Cerebellar cortex (tissue), 1 donor: ENCODE results near the gene LLPH.

Source experiments
- DNase-seq: peaks from one replicate; pipeline ENCODE4 v3.0.0-alpha.2; 2015; ENCODE audit warnings: low spot score

Gene LLPH

GRCh38 chr12:66090157-66090556 lies 40.4 kb downstream of the LLPH start:
- DNase-seq = no peak

GRCh38 chr12:66087365-66087943 lies 43.1 kb downstream of the LLPH start:
- peak; percentile 78 for DNase-seq

GRCh38 chr12:66085998-66086397 lies 44.6 kb downstream of the LLPH start:
- no peak for DNase-seq

- no peak for DNase-seq
Observed at GRCh38 chr12:66085213-66085612, 45.3 kb downstream of the LLPH start.

- DNase-seq = no peak
Observed at GRCh38 chr12:66083766-66084165, 46.8 kb downstream of the LLPH start.

GRCh38 chr12:66082744-66083143 lies 47.8 kb downstream of the LLPH start:
- DNase-seq = no peak

GRCh38 chr12:66080791-66081190 lies 49.8 kb downstream of the LLPH start:
- peak; percentile 33 for DNase-seq

- DNase-seq = no peak
Observed at GRCh38 chr12:66077542-66077941, 53.0 kb downstream of the LLPH start.

- DNase-seq = no peak
Observed at GRCh38 chr12:66074561-66074960, 56.0 kb downstream of the LLPH start.

GRCh38 chr12:66072566-66072965 lies 58.0 kb downstream of the LLPH start:
- no peak for DNase-seq

- DNase-seq = no peak
Observed at GRCh38 chr12:66072135-66072534, 58.4 kb downstream of the LLPH start.

- no peak for DNase-seq
Observed at GRCh38 chr12:66071549-66071948, 59.0 kb downstream of the LLPH start.

GRCh38 chr12:66070378-66071120 lies 60.0 kb downstream of the LLPH start:
- DNase-seq = no peak

GRCh38 chr12:66066929-66067523 lies 63.5 kb downstream of the LLPH start:
- DNase-seq = no peak
